G401.6 (cell line): ENCODE results near the gene PDE9A.
"Not testable (repeated sequence)": the region's sequence is repeated elsewhere in the genome, so short reads cannot be mapped to it uniquely, and the experiment has no call there.

Experiments
- FAIRE-seq: peaks from 2 replicates; lab custom pipeline; 2012; peaks lifted over from hg19 to GRCh38; lab: Jason Lieb, UNC

PDE9A gene

DNA sequence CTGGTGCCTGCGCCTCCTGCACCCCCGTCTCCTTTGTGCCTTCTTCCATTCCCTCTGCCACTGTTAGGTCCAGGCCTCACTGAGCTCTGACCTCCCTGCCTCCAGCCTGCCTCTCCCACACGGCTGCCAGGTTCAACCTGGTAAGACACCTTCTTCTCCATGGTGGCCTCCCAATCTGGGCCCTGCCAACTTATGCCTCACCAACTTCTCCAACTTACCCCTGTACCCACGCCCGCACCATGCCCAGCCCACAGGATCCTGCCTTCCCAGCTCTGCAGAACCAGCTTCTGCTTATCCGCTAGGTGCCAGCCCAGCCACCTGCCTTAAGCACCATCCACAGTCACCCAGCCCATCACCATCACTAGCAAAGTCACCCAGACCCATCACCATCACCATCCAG is 37.2 kb downstream of the PDE9A start:
- FAIRE-seq: no peak

GRCh38 chr21:42691901-42692559 is 38.6 kb downstream of the PDE9A start:
- FAIRE-seq: no peak

DNA sequence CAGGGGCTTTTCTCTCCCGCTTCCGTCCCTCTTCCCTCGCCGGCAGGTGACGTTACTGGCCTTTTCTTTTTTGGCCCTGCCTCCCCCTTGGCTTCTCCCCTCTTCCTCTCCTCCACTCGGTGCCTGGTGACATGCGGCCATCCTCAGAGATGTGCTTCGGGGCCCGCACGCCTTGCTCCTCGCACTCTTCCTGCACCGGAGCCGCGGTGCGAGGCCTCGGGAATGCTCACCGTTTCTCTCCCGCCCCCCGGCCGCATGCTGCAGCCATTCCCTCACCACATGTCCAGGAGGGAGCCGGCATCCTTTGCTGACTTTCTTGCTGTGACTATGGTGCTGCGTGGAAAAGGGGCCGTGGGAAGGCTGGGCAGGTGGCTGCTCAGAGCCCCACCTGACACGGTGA is 39.3 kb downstream of the PDE9A start:
- no peak for FAIRE-seq

- FAIRE-seq: no peak
These were observed 41.6 kb downstream of the PDE9A start for GRCh38 chr21:42694751-42695696.

DNA sequence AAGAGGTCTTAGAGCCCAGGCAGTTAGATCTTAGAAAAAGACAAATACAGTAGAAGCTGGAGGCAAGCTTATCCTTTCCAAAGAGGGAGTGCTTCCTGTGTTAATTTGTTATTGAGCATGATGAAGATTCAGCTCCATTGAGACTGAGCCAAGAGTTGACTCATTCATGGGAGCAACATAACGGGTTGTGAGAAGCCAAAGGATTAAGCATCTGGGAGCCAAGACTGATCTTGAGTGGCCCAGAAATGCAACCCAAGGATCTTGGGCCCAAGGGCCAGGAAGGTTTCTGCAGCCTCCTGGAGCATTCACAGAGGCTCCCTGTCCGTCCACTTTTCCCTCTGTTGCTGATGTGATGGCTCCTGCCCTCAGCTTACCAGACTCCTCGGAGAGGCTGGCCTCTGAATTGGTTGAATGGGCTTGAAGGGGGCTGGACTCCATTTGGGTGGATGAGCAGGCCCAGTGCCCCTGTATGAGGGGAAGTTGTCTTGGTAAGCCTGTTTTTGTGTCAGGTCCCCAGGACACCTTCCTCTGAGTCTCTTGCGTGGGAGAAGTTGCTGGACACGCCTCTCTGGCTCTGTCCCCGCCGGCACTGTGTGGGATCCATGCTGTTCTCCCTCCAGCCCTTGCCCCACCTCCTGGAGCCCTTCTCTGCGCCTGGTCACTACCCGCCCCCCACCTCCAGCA is 42.4 kb downstream of the PDE9A start:
- no peak for FAIRE-seq

DNA sequence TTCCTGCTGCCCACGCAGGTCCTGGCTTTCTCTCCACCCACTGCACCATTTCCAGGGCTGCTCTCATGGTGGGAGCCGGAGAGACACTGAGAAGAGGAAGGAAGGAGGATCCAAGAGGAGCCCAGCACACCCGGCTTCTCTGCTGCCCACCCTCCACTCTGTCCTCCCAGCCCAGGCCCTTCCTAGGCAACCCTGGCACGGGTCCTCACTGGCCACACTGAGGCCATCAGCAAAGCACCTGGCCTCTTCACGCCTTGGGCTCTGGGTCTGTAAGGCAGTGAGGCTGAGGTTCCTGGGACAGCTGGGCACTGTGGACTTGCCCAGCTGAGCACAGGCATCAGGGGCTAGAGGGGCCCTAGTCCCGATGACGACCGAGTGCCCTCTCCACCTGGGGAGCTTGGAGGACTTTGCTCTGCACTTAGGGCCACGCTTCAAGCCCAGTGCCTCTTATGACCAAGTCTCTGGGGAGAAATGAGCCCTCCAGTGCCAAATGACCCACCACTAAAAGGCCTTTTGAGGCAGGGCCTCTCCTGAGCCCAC is 43.1 kb downstream of the PDE9A start:
- FAIRE-seq: no peak

DNA sequence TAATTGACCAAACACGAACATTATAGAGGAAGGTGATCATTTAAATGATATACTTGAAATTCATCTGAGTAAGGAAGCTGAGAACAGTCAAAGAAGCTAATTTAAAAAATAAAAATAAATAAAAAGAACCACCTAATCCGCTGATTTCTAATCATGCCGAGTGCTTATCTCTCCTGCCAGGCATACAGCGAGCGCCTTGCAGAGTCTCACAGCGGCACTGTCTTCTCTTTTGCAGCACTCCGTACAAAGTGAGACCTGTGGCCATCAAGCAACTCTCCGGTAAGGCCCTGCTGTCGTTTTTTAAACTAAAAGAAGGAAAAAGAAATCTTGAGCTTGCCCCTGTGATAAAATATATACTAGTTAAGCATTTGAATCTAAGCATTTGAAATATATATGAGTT is 45.3 kb downstream of the PDE9A start:
- FAIRE-seq: no peak

GRCh38 chr21:42699196-42699595 is 45.8 kb downstream of the PDE9A start:
- FAIRE-seq: no peak

GRCh38 chr21:42701706-42702456 is 48.5 kb downstream of the PDE9A start:
- FAIRE-seq: no peak

GRCh38 chr21:42702720-42703119 is 49.3 kb downstream of the PDE9A start:
- FAIRE-seq: no peak

DNA sequence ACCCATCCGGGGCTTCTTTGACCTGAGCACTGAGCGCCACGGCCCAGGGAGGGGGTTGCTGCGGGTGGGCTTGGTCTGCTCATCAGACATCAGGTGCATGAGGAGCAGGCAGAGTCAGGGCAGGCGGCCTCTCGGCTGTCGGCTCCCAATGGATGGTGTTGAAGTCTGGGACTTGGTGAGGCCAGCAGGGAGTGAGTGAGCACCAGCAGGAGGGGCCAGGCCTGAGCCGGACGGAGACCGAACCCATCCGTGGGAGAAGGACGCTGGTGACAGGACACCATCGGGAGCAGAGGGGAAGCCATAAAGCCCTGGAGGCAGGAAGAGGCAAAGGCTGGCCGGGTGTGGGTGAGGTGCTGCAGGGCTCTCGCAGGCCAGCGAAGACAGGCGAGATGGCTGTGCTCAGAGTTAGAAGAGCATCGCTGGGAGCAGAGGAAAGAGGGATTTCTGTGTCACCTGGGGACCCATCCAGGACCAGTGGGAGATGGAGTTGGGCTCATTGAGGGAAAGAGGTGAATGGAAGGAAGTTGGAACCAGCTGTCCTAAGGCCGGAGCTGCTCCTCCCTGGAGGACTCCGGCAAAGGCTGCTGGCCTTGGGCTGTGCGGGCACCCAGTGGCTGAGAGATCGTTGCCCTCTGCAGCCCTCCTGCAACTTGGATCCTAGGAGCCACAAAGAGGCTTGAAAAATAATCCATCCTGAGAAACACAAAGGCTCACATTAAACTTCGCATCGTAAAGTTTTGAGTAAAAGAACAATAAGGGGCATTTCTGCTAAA is 49.9 kb downstream of the PDE9A start:
- no peak for FAIRE-seq

- FAIRE-seq: no peak
These were observed 50.5 kb downstream of the PDE9A start for GRCh38 chr21:42703965-42704364.

GRCh38 chr21:42704861-42705260 is 51.4 kb downstream of the PDE9A start:
- no peak for FAIRE-seq

DNA sequence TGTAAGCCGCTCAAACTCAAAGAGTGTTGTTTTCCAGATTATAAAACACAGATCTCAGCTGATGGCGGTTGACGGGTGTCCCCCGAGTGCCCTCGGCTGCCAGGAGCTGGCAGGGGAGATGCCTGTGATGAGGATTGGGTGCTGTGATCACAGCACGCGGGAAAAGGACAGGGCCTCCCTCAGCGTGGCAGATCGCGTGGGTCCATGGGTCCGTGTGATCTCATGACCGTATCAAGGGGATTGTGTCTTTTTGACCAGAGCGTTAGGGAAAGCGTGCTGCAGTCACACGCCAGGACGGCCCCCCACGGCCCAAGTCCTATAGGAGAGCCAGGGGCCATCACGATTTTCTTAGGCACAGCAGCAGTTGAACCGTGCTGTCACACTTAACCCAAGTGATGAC is 51.9 kb downstream of the PDE9A start:
- FAIRE-seq: no peak

- FAIRE-seq: no peak
These were observed 52.4 kb downstream of the PDE9A start for GRCh38 chr21:42705746-42706374.

GRCh38 chr21:42706765-42707164 is 53.3 kb downstream of the PDE9A start:
- FAIRE-seq: no peak

DNA sequence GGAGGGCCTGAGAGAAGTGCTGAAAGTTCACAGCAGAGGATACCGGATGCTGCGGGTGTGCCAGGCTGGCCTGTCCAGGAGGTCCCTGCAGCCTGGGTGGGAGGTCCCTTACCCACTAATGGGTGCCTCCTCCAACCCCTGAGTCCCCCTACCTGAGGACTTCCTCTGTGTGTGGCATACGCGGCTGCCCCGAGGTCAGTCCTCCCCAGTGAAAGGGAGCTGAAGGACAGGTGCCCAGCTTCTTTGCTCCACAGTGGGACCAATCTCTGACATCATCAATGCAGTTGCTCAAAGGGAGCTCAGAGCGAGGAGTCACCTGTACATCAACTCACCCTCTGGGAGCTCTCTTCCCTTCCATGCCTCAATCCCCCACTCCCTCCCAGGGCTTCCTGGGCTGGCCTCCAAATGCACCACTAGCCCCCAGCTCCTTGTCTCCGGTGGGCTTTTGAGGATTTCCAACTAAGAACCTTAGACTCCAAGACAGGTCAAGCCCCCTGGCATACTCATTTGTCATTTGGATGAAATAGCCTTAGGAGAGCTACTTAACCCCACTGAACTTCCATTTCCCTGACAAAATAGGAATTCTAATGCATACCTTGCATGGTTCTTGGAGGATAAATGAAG is 53.9 kb downstream of the PDE9A start:
- no peak for FAIRE-seq

GRCh38 chr21:42708107-42708506 is 54.7 kb downstream of the PDE9A start:
- no peak for FAIRE-seq

DNA sequence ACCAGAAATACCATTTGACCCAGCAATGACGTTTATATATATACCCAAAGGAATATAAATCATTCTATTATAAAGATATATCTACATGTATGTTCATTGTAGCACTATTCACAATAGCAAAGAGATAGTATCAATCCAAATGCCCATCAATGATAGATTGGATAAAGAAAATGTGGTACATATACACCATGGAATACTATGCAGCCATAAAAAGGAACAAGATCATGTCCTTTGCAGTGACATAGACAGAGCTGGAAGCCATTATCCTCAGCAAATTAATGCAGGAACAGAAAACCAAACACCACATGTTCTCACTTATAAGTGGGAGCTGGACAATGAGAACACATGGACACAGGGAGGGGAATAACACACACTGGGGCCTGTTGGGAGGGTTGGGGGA is 55.5 kb downstream of the PDE9A start:
- FAIRE-seq: not testable (repeated sequence)

- no peak for FAIRE-seq
These were observed 58.2 kb downstream of the PDE9A start for GRCh38 chr21:42711667-42712066.
